ENCODE results near the gene TCF25. TPM values are rescaled to one million over a fixed set of nuclear protein-coding genes. Genes with fewer than 3 reads are reported as not detected.

TCF25 gene
- polyA plus RNA-seq, 1 donor (not counting 4 experiments of a cell fraction or from before 2014, with no cell fraction given) = 103 TPM

DNA sequence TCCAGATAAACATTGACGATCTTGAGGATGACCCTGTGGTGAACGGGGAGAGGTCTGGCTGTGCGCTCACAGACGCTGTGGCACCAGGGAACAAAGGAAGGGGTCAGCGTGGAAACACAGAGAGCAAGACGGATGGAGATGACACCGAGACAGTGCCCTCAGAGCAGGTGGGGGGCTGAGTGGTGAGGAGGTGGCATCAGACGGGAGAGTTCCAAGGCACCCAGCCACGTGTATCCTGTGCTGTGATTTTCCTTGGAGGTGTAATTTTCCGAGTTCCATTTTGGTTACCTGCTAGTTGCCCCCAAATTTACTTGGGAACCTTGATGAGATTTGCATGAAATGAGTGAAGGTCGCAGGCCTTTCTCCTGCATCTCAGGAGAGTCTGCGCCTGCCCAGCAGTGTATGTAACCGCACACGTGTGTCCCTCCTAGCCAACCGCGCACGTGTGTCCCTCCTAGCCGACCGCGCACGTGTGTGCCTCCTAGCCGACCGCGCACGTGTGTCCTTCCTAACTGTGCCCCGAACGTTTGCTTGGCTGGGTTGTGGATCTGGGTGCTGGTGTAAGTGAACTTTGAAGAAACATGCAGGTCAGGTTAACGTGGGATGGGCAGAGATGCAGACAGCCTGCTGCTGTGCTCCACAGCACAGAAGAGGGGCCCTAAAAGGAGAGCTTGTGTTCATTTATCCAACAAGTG, 10.1 kb downstream of the TCF25 start:
- FAIRE-seq (no peak), DNase-seq (ENCODE audit: low read depth, low spot score) (no peak)
- peaks cover 38 to 49% of the 10 kb centered on the region in 2 experiments for H3K36me3 ChIP-seq (ENCODE audit: control insufficient read depth in 2 of 2, extremely low read depth in 1 of 2, insufficient read depth in 2 of 2, low read length in 2 of 2)
- dilution Hi-C loops (cut with MboI; ENCODE audit: extremely low pct_ligation_motif_present, low sequenced_read_pairs) = no loop called here
- H2AFZ ChIP-seq (ENCODE audit: control insufficient read depth, low read length) = no peak overlapping the region
- no peaks in the 10 kb centered on the region for H3K9me1 ChIP-seq (ENCODE audit: control insufficient read depth, extremely low read depth, insufficient read depth, low read length)
- no peak overlapping the region for H3K9ac ChIP-seq (ENCODE audit: control insufficient read depth, extremely low read depth, insufficient read depth, low read length)
- H3K4me1 ChIP-seq (ENCODE audit: control insufficient read depth, extremely low read depth, insufficient read depth, low read length) = peaks cover 16% of the 10 kb centered on the region
- H4K20me1 ChIP-seq (ENCODE audit: control insufficient read depth, extremely low read depth, insufficient read depth, low read length) = peaks cover 16% of the 10 kb centered on the region
- H3K9me3 ChIP-seq (ENCODE audit: control insufficient read depth, low read depth, low read length) = no peaks in the 10 kb centered on the region
- no peaks in the 10 kb centered on the region for H3K27me3 ChIP-seq (ENCODE audit: control insufficient read depth, extremely low read depth, insufficient read depth, low read length)
- peaks cover 44% of the 10 kb centered on the region for H3K79me2 ChIP-seq (ENCODE audit: control insufficient read depth, insufficient read depth, low read length)
- no peak overlapping the region for H3K4me3 ChIP-seq (ENCODE audit: control insufficient read depth in 2 of 3, extremely low read depth in 1 of 3, insufficient read depth in 2 of 3, low read depth in 1 of 3, low read length in 3 of 3)
- no peak overlapping the region for H3K4me2 ChIP-seq (ENCODE audit: control insufficient read depth, extremely low read depth, insufficient read depth, low read depth, low read length)
- TF ChIP-seq, protein P1, sequence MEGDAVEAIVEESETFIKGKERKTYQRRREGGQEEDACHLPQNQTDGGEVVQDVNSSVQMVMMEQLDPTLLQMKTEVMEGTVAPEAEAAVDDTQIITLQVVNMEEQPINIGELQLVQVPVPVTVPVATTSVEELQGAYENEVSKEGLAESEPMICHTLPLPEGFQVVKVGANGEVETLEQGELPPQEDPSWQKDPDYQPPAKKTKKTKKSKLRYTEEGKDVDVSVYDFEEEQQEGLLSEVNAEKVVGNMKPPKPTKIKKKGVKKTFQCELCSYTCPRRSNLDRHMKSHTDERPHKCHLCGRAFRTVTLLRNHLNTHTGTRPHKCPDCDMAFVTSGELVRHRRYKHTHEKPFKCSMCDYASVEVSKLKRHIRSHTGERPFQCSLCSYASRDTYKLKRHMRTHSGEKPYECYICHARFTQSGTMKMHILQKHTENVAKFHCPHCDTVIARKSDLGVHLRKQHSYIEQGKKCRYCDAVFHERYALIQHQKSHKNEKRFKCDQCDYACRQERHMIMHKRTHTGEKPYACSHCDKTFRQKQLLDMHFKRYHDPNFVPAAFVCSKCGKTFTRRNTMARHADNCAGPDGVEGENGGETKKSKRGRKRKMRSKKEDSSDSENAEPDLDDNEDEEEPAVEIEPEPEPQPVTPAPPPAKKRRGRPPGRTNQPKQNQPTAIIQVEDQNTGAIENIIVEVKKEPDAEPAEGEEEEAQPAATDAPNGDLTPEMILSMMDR (optimal IDR thresholded peaks at IDR 0.05 in 1 of 3, IDR thresholded peaks at IDR 0.05 in 1 of 3, conservative IDR thresholded peaks at IDR 0.05 in 1 of 3; ENCODE audit: extremely low read depth in 1 of 3, insufficient read depth in 2 of 3, low read length in 3 of 3) = no peak
- TF ChIP-seq EZH2 (IDR thresholded peaks at IDR 0.05; ENCODE audit: low read length) = no peak
- no peak overlapping the region for H3K27ac ChIP-seq (ENCODE audit: control insufficient read depth, insufficient read depth, low read length)

DNA sequence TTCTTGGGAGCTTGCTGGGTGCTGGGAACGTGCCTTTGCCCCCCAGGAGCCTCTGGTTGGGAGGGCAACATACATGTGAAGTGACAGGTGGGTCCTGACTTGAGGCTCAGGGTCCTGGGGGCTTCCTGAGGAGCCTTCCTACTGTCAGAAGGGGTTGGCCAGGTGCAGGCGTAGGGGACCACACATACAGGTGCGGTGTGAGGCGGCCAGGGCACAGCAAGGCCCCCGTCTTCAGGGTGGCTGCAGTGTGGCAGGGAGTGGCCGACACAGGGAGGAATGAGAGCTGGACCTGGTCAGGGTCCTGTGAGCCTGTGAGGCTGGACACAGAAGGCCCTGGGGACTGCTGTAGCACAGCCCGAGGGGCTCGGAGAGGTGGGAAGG, 10.6 kb downstream of the TCF25 start:
- H3K36me3 ChIP-seq (ENCODE audit: control insufficient read depth in 2 of 2, extremely low read depth in 1 of 2, insufficient read depth in 2 of 2, low read length in 2 of 2) = peaks cover 36 to 49% of the 10 kb centered on the region in 2 experiments
- H3K79me2 ChIP-seq (ENCODE audit: control insufficient read depth, insufficient read depth, low read length) = peaks cover 39% of the 10 kb centered on the region
- H4K20me1 ChIP-seq (ENCODE audit: control insufficient read depth, extremely low read depth, insufficient read depth, low read length) = peaks cover 16% of the 10 kb centered on the region
- no peak overlapping the region for H3K9ac ChIP-seq (ENCODE audit: control insufficient read depth, extremely low read depth, insufficient read depth, low read length)
- H3K27ac ChIP-seq (ENCODE audit: control insufficient read depth, insufficient read depth, low read length) = no peak overlapping the region
- dilution Hi-C loops (cut with MboI; ENCODE audit: extremely low pct_ligation_motif_present, low sequenced_read_pairs) = no loop called here
- no peak for DNase-seq (ENCODE audit: low read depth, low spot score)
- no peaks in the 10 kb centered on the region for H3K9me1 ChIP-seq (ENCODE audit: control insufficient read depth, extremely low read depth, insufficient read depth, low read length)
- H3K4me1 ChIP-seq (ENCODE audit: control insufficient read depth, extremely low read depth, insufficient read depth, low read length) = peaks cover 16% of the 10 kb centered on the region
- no peaks in the 10 kb centered on the region for H3K9me3 ChIP-seq (ENCODE audit: control insufficient read depth, low read depth, low read length)
- FAIRE-seq = no peak
- H3K4me3 ChIP-seq (ENCODE audit: control insufficient read depth in 2 of 3, extremely low read depth in 1 of 3, insufficient read depth in 2 of 3, low read depth in 1 of 3, low read length in 3 of 3) = no peak overlapping the region
- H3K4me2 ChIP-seq (ENCODE audit: control insufficient read depth, extremely low read depth, insufficient read depth, low read depth, low read length) = no peak overlapping the region
- no peak overlapping the region for H2AFZ ChIP-seq (ENCODE audit: control insufficient read depth, low read length)
- H3K27me3 ChIP-seq (ENCODE audit: control insufficient read depth, extremely low read depth, insufficient read depth, low read length) = no peaks in the 10 kb centered on the region
- TF ChIP-seq EZH2 (IDR thresholded peaks at IDR 0.05; ENCODE audit: low read length) = no peak
- TF ChIP-seq, protein P1 (optimal IDR thresholded peaks at IDR 0.05 in 1 of 3, IDR thresholded peaks at IDR 0.05 in 1 of 3, conservative IDR thresholded peaks at IDR 0.05 in 1 of 3; ENCODE audit: extremely low read depth in 1 of 3, insufficient read depth in 2 of 3, low read length in 3 of 3) = no peak
